Left ventricle myocardium inferior (tissue), 1 donor: ENCODE results near the gene MRRF. TPM values are rescaled to one million over a fixed set of nuclear protein-coding genes. Genes with fewer than 3 reads are reported as not detected.
A peak's percentile ranks its signal among the peaks of the same experiment; 100 is the strongest.

Experiments
- DNase-seq: peaks from one replicate; pipeline ENCODE4 v3.0.0-alpha.2; 2020
- H3K27ac ChIP-seq: fragments of 200-600 bp; replicated peaks from 2 replicates; pipeline ENCODE4 v1.8.0; 2021
- H3K27me3 ChIP-seq: fragments of 200-600 bp; 2 replicates; pipeline ENCODE4 v1.8.0; 2021; ENCODE audit warnings: low read depth
- H3K36me3 ChIP-seq: fragments of 200-600 bp; 2 replicates; pipeline ENCODE4 v1.8.0; 2021
- H3K4me1 ChIP-seq: fragments of 200-600 bp; 2 replicates; pipeline ENCODE4 v1.8.0; 2021
- H3K4me3 ChIP-seq: fragments of 200-600 bp; 2 replicates; pipeline ENCODE4 v1.8.0; 2021; ENCODE audit warnings: mild to moderate bottlenecking, moderate library complexity
- H3K9me3 ChIP-seq: fragments of 200-600 bp; replicated peaks from 2 replicates; pipeline ENCODE4 v1.8.0; 2021
- intact Hi-C: fragments of 100-400 bp; cut with micrococcal nuclease; formaldehyde crosslinking; loops from one replicate; pipeline ENCODE4 v1.11.0; 2022
- total RNA-seq: library from RNA; stranded (reverse); fragmentation: NEBNext Ultra II Directional; extraction: Animal tissue kit (Norgen Biotek cat#: 25700); gene quantifications from one replicate; pipeline ENCODE4 v1.2.1, GENCODE V29; 2021
- TF ChIP-seq, protein P1 (sequence below): fragments of 200-600 bp; IDR thresholded peaks from 2 replicates; pipeline ENCODE4 v1.8.0; 2021; ENCODE audit warnings: antibody characterized with exemption, mild to moderate bottlenecking, borderline replicate concordance
- donor health status: DM: no; HTN: yes; CAD: no; lungs with severe emphysema.

The MRRF gene
- total RNA-seq, 1 donor from 2014 or later: 35.8 TPM

DNA sequence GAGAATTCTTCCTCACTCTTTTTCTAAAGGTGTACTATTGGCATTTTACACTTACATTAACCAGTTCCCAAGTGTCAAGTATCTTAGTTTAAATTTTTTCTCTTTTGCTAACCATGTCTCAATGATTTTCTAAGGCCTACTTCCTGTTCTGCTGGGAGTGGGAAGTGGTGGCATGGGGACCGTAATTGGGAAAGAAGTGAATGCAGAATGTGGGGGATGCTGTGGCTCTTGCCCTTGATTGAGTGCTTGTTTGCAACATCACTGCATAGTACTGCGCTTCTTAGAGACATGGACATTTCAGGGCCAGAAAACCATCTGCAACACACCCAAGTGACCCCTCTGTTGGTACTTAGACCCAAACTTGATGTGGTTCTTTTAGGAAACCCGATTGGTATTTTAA lies 32.8 kb downstream of the MRRF start:
- no peak overlapping the region for H3K4me3 ChIP-seq
- intact Hi-C loops: no loop called here
- no peaks in the 10 kb centered on the region for H3K27me3 ChIP-seq
- no peak overlapping the region for H3K27ac ChIP-seq
- H3K36me3 ChIP-seq: peaks cover 76% of the 10 kb centered on the region
- no peaks in the 10 kb centered on the region for H3K4me1 ChIP-seq
- no peaks in the 10 kb centered on the region for H3K9me3 ChIP-seq
- TF ChIP-seq, protein P1, sequence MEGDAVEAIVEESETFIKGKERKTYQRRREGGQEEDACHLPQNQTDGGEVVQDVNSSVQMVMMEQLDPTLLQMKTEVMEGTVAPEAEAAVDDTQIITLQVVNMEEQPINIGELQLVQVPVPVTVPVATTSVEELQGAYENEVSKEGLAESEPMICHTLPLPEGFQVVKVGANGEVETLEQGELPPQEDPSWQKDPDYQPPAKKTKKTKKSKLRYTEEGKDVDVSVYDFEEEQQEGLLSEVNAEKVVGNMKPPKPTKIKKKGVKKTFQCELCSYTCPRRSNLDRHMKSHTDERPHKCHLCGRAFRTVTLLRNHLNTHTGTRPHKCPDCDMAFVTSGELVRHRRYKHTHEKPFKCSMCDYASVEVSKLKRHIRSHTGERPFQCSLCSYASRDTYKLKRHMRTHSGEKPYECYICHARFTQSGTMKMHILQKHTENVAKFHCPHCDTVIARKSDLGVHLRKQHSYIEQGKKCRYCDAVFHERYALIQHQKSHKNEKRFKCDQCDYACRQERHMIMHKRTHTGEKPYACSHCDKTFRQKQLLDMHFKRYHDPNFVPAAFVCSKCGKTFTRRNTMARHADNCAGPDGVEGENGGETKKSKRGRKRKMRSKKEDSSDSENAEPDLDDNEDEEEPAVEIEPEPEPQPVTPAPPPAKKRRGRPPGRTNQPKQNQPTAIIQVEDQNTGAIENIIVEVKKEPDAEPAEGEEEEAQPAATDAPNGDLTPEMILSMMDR: no peak
- DNase-seq: no peak

DNA sequence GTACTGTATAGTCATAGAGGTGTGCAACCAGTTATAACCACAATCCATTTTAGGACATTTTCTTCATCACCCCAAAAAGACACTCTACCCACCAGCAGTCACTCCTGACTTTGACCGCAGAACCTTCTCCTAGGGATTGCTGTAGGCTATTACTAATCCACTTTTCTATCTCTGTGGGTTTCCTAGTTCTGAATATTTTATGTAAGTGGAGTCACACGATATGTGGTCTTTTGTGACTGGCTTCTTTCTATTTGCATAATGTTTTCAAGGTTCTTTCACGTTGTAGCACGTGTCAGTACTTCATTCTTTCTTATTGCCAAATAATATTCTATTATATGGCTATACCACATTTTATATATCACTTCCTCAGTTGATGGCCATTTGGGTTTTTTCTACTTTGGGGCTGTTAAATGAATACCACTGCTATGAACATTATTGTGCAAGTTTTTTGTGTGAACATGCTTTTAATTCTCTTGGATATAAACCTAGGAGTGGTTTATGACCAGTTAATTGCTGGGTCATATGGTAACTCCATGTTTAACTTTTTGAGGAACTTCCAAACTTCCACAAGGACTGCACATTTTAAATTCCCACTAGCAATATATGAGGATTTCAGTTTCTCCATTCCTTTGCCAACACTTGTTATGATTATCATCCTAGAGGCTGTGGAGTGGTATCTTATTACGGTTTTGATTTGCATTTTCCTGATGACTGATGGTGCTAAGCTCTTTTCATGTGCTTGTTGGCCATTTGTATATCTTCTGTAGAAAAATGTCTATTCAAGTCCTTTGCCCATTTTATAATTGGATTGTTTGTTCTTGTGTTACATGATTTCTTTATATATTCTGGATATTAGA lies 37.8 kb downstream of the MRRF start:
- H3K36me3 ChIP-seq: peaks cover 48% of the 10 kb centered on the region
- intact Hi-C loops: no loop called here
- no peak overlapping the region for H3K4me3 ChIP-seq
- TF ChIP-seq, protein P1: no peak
- H3K27me3 ChIP-seq: no peaks in the 10 kb centered on the region
- H3K9me3 ChIP-seq: no peaks in the 10 kb centered on the region
- no peak overlapping the region for H3K27ac ChIP-seq
- DNase-seq: no peak
- H3K4me1 ChIP-seq: peaks cover 34% of the 10 kb centered on the region

DNA sequence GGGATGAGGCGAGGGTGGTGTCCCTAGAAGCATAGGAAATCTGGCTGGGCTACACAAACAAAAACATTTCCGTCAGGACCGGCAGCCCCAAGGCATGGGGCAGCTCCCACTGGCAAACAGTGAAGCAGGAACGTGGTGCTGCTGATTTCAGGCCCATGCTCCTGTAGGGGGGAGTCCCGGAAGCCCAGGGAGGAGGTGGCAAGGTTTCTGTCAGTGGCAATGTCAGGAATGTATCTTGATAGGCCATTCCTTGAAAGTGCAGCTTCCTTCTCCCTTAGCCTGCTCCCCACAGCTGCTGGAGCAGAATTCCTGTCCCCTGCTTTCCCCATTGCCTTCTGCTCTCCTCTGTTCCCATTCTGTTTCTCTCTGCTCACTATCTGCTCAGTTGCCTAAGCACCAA lies 42.4 kb downstream of the MRRF start:
- H3K27ac ChIP-seq: peak overlapping the region; percentile 71
- TF ChIP-seq, protein P1: no peak
- no peaks in the 10 kb centered on the region for H3K27me3 ChIP-seq
- H3K4me1 ChIP-seq: peaks cover 47% of the 10 kb centered on the region
- no peak for DNase-seq
- H3K36me3 ChIP-seq: peaks cover 47% of the 10 kb centered on the region
- no peaks in the 10 kb centered on the region for H3K9me3 ChIP-seq
- intact Hi-C loops: no loop called here
- no peak overlapping the region for H3K4me3 ChIP-seq

DNA sequence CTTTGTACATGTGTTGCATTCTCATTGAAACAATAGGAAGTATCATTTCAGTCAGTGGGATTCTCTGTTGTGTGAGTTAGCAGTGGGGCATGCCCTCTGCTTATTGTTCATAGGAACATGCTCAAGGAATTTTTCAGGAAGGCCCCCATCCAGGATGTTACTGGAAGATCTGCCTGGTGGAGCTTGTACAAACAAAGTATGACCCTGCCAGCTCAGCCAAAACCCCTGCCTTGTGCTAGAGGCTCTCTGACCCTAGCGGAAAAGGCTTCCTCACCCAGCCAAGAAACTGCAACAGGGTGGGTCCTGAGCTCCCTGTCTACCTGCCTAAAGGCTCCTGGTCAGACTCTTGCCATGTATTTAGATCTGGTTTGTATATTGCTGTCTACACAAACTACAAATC lies 43.2 kb downstream of the MRRF start:
- intact Hi-C loops: no loop called here
- Histone ChIP-seq H3K36me3 (peaks cover 51% of the 10 kb centered on the region), H3K9me3 (no peaks in the 10 kb centered on the region), H3K27ac (peak overlapping the region; percentile 71), H3K4me1 (peaks cover 47% of the 10 kb centered on the region), H3K27me3 (no peaks in the 10 kb centered on the region), H3K4me3 (no peak overlapping the region)
- TF ChIP-seq, protein P1: no peak
- no peak for DNase-seq

DNA sequence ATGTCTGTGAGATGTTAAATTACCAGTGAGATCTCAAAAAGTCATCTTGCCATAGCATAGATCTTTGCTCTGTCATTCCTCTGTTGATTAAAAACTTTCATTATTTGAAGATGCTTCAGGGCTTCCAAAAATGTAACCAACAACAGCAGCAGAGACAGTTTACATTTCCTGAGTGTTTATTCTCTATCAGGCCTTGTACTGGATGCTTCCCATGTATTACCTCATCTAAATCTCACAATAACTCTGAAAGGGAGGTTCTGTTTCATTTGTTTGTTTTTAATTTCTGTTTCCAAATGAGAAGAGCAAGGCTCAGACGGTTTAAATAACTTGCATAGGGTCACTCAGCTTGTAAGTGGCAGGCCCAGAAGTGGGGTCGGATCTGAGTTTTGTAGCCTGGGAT lies 45.2 kb downstream of the MRRF start:
- peaks cover 66% of the 10 kb centered on the region for H3K36me3 ChIP-seq
- H3K27ac ChIP-seq: no peak overlapping the region
- TF ChIP-seq, protein P1: no peak
- intact Hi-C loops: no loop called here
- H3K27me3 ChIP-seq: no peaks in the 10 kb centered on the region
- H3K4me3 ChIP-seq: no peak overlapping the region
- no peaks in the 10 kb centered on the region for H3K9me3 ChIP-seq
- DNase-seq: no peak
- peaks cover 32% of the 10 kb centered on the region for H3K4me1 ChIP-seq
